Measurements from ENCODE around the gene CYP2R1. TPM values are rescaled to one million over a fixed set of nuclear protein-coding genes. Genes with fewer than 3 reads are reported as not detected.

The CYP2R1 gene
- total and polyA plus RNA-seq, 10 of the 15 experiments (the other 5 are each of a cell fraction or from before 2014, with no cell fraction given) = 0.52 to 10.3 (median 6.3) TPM

GRCh38 chr11:14906578-14906977 lies 14.5 kb upstream of the CYP2R1 start:
- no peak for TF ChIP-seq MYC (IDR thresholded peaks at IDR 0.05; ENCODE audit: insufficient read depth, insufficient read length, insufficient replicate concordance, low read length, severe bottlenecking)
- in situ Hi-C loops (cut with MboI) = loop anchor here (5.0 kb wide), 3 partner anchors 119 to 384 kb away; partner anchors contain the start of genes CALCB and PSMA1
- Histone ChIP-seq H3K79me2 (ENCODE audit: control insufficient read depth, insufficient read depth, low read length) (no peaks in the 10 kb centered on the region), H3K4me2 (ENCODE audit: control insufficient read depth, insufficient read depth) (no peak overlapping the region), H2AFZ (ENCODE audit: control insufficient read depth, low read depth, low read length) (no peak overlapping the region), H4K20me1 (ENCODE audit: control insufficient read depth, insufficient read depth) (no peaks in the 10 kb centered on the region), H3K27me3 (replicated peaks in 1 of 2; ENCODE audit: control insufficient read depth in 2 of 2, insufficient read depth in 2 of 2, low read length in 1 of 2) (no peaks in the 10 kb centered on the region), H3K9ac (ENCODE audit: control insufficient read depth, insufficient read depth, low read length) (no peak overlapping the region), H3K4me3 (no peak overlapping the region), H3K27ac (ENCODE audit: control insufficient read depth, insufficient read depth) (no peak overlapping the region), H3K36me3 (ENCODE audit: control insufficient read depth in 2 of 2, insufficient read depth in 2 of 2, low read length in 1 of 2) (no peaks in the 10 kb centered on the region), H3K9me3 (replicated peaks; ENCODE audit: control insufficient read depth, insufficient read depth, low read length) (no peaks in the 10 kb centered on the region), H3K4me1 (ENCODE audit: control insufficient read depth, insufficient read depth, low read length) (peaks cover 10% of the 10 kb centered on the region)
- CTCF ChIA-PET = interaction anchor here (0.9 to 4.9 kb wide), 19 partner anchors 8 to 1134 kb away, joined by 3 to 100 read pairs (median 6); partner anchors contain the start of gene CYP2R1
- SMC1A ChIA-PET (ENCODE audit: uncharacterized antibody, unreplicated experiment) = interaction anchor here (1.2 to 3.2 kb wide), 5 partner anchors 100 to 373 kb away, joined by 3 to 32 read pairs (median 11); no protein-coding TSS in a partner anchor
- ATAC-seq (no peak), DNase-seq (ENCODE audit: low read depth, low spot score) (no peak), FAIRE-seq (no peak)
- BruUV-seq (replicated peaks) = no TSS peak
- WGBS (ENCODE audit: insufficient coverage, insufficient replicate concordance, low lambda C conversion rate, missing lambda C conversion rate) = 54% methylated on average over 5 of the region's 5 CpGs
- RAD21 ChIA-PET (ENCODE audit: unreplicated experiment) = interaction anchor here (1.2 to 3.8 kb wide), 3 partner anchors 116 to 359 kb away, joined by 3 to 38 read pairs (median 3); no protein-coding TSS in a partner anchor
- POLR2A ChIA-PET = no interaction called here
- intact Hi-C loops (cut with micrococcal nuclease; ENCODE audit: unreplicated experiment) = loop anchor here (5.0 kb wide), 2 partner anchors 134 to 259 kb away; no protein-coding TSS in a partner anchor

GRCh38 chr11:14905104-14906033 lies 13.3 kb upstream of the CYP2R1 start:
- H3K27me3 ChIP-seq (replicated peaks in 1 of 2; ENCODE audit: control insufficient read depth in 2 of 2, insufficient read depth in 2 of 2, low read length in 1 of 2) = no peaks in the 10 kb centered on the region
- ChIA-PET POLR2A (no interaction called here), RAD21 (ENCODE audit: unreplicated experiment) (interaction anchor here (1.2 kb wide), 1 partner anchor 170 kb away, joined by 3 read pairs; no protein-coding TSS in a partner anchor), CTCF (interaction anchor here (0.6 to 4.9 kb wide), 5 partner anchors 10 to 367 kb away, joined by 3 to 100 read pairs (median 4); no protein-coding TSS in a partner anchor), SMC1A (ENCODE audit: uncharacterized antibody, unreplicated experiment) (interaction anchor here (0.6 to 3.1 kb wide), 2 partner anchors 115 to 439 kb away, joined by 3 to 32 read pairs; no protein-coding TSS in a partner anchor)
- WGBS (ENCODE audit: insufficient coverage, insufficient replicate concordance, low lambda C conversion rate, missing lambda C conversion rate) = 4% methylated on average over 58 of the region's 58 CpGs
- ATAC-seq = peak; percentile 78
- H3K9me3 ChIP-seq (replicated peaks; ENCODE audit: control insufficient read depth, insufficient read depth, low read length) = no peaks in the 10 kb centered on the region
- no TSS peak for BruUV-seq (replicated peaks)
- in situ Hi-C loops (cut with MboI) = loop anchor here (5.0 kb wide), 3 partner anchors 118 to 383 kb away; partner anchors contain the start of genes CALCB and PSMA1
- no peak for FAIRE-seq
- peak overlapping the region; percentile 2; the same call in 1 of the 2 replicates for H3K9ac ChIP-seq (ENCODE audit: control insufficient read depth, insufficient read depth, low read length)
- peak overlapping the region; percentile 59 for H2AFZ ChIP-seq (ENCODE audit: control insufficient read depth, low read depth, low read length)
- DNase-seq (ENCODE audit: low read depth, low spot score) = no peak
- H3K36me3 ChIP-seq (ENCODE audit: control insufficient read depth in 2 of 2, insufficient read depth in 2 of 2, low read length in 1 of 2) = no peaks in the 10 kb centered on the region
- no peaks in the 10 kb centered on the region for H4K20me1 ChIP-seq (ENCODE audit: control insufficient read depth, insufficient read depth)
- no peaks in the 10 kb centered on the region for H3K79me2 ChIP-seq (ENCODE audit: control insufficient read depth, insufficient read depth, low read length)
- peak overlapping the region; percentile 49 for H3K4me3 ChIP-seq
- H3K27ac ChIP-seq (ENCODE audit: control insufficient read depth, insufficient read depth) = no peak overlapping the region
- intact Hi-C loops (cut with micrococcal nuclease; ENCODE audit: unreplicated experiment) = loop anchor here (5.0 kb wide), 2 partner anchors 133 to 258 kb away; no protein-coding TSS in a partner anchor
- H3K4me1 ChIP-seq (ENCODE audit: control insufficient read depth, insufficient read depth, low read length) = peaks cover 10% of the 10 kb centered on the region
- peak overlapping the region; percentile 75 for H3K4me2 ChIP-seq (ENCODE audit: control insufficient read depth, insufficient read depth)
- no peak for TF ChIP-seq CUX1 (IDR thresholded peaks at IDR 0.05; ENCODE audit: insufficient replicate concordance, low read depth, low read length)
- TF ChIP-seq BHLHE40 (IDR thresholded peaks at IDR 0.05; ENCODE audit: borderline replicate concordance in 1 of 2, low read depth in 2 of 2, low read length in 1 of 2) = peak in 1 of 2 experiments; percentile 41; a peak in 1 of 4 replicates
- TF ChIP-seq HSF1 (IDR thresholded peaks at IDR 0.05; ENCODE audit: low read depth, low read length) = no peak
- TF ChIP-seq NBN (IDR thresholded peaks at IDR 0.05) = no peak

Measured in GM12878 (cell line).